Nephron (organoid): ENCODE results near the gene THOC6.

Experiments
- H3K27ac Mint-ChIP-seq, 3 experiments: 2 replicates each; pipeline ENCODE4 v1.8.0; 2020; ENCODE audit warnings: mixed read lengths in 3 of 3, mild to moderate bottlenecking in 2 of 3, moderate library complexity in 1 of 3
- H3K27me3 Mint-ChIP-seq: 2 replicates; pipeline ENCODE4 v1.8.0; 2021; ENCODE audit warnings: low read depth, mild to moderate bottlenecking, moderate library complexity, mixed read lengths
- H3K36me3 Mint-ChIP-seq: 2 replicates; pipeline ENCODE4 v1.8.0; 2020; ENCODE audit warnings: low read depth, mixed read lengths
- H3K4me1 Mint-ChIP-seq: 2 replicates; pipeline ENCODE4 v1.8.0; 2020; ENCODE audit warnings: mixed read lengths
- H3K4me3 Mint-ChIP-seq, 3 experiments: 2 replicates each; pipeline ENCODE4 v1.8.0; 2020; ENCODE audit warnings: mild to moderate bottlenecking in 3 of 3, mixed read lengths in 3 of 3, moderate library complexity in 2 of 3
- H3K9me3 Mint-ChIP-seq: 2 replicates; pipeline ENCODE4 v1.8.0; 2020; ENCODE audit warnings: mixed read lengths
- TF ChIP-seq, protein P1 (sequence below), 3 experiments: fragments of 200-600 bp; sonication (generic); IDR thresholded peaks; one replicate each; pipeline ENCODE4 v1.5.0; 2021; ENCODE audit warnings: antibody characterized with exemption in 3 of 3; ENCODE audit not compliant: unreplicated experiment in 3 of 3

Gene THOC6

DNA sequence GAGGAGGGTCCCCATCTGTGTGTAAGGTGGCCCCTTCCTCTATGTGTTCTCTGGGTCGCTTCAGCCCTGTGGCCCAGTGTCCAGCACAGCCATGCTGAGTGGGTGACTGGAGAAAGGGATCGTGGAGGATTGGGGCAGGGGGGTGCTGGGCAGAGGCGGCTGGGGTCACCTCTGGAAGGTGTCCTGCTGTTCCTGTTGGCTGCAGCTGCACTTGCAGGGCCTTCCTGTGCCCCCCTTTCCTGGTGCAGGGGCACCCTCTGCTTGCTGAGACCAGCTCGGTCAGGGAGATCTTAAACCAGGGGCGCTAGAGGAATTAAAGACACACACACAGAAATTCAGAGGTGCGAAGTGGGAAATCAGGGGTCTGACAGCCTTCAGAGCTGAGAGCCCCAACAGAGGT is 52.7 kb downstream of the THOC6 start:
- H3K27me3 Mint-ChIP-seq, result peaks cover 24% of the 10 kb centered on the region

More for the DNA sequence above, 52.7 kb downstream of the THOC6 start:
- Mint-ChIP-seq H3K9me3 (no peaks in the 10 kb centered on the region), H3K4me1 (no peaks in the 10 kb centered on the region), H3K27ac (no peak overlapping the region), H3K36me3 (no peaks in the 10 kb centered on the region), H3K4me3 (no peak overlapping the region)
- TF ChIP-seq, protein P1, sequence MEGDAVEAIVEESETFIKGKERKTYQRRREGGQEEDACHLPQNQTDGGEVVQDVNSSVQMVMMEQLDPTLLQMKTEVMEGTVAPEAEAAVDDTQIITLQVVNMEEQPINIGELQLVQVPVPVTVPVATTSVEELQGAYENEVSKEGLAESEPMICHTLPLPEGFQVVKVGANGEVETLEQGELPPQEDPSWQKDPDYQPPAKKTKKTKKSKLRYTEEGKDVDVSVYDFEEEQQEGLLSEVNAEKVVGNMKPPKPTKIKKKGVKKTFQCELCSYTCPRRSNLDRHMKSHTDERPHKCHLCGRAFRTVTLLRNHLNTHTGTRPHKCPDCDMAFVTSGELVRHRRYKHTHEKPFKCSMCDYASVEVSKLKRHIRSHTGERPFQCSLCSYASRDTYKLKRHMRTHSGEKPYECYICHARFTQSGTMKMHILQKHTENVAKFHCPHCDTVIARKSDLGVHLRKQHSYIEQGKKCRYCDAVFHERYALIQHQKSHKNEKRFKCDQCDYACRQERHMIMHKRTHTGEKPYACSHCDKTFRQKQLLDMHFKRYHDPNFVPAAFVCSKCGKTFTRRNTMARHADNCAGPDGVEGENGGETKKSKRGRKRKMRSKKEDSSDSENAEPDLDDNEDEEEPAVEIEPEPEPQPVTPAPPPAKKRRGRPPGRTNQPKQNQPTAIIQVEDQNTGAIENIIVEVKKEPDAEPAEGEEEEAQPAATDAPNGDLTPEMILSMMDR (IDR thresholded peaks at IDR 0.05; ENCODE audit: unreplicated experiment in 3 of 3), result no peak
